IMR-90 (cell line): ENCODE measurements around the gene TRIM33. TPM values are rescaled to one million over a fixed set of nuclear protein-coding genes. Genes with fewer than 3 reads are reported as not detected.

Experiments
- RFX5 ChIP-seq: IDR thresholded peaks from 2 replicates; pipeline ENCODE4 v1.8.0; 2012; ENCODE audit warnings: low read depth, mild to moderate bottlenecking, low read length, moderate library complexity
- polyA plus RNA-seq, 3 experiments: library from polyadenylated mRNA; depleted of rRNA; stranded (reverse); fragments of >200 nt; gene quantifications; 2 replicates each; pipeline ENCODE4 v1.2.3, GENCODE V29; 2012; ENCODE audit warnings: low replicate concordance in 1 of 3
- total RNA-seq: library from RNA; depleted of rRNA; stranded (reverse); fragments of >200 nt; gene quantifications from 2 replicates; pipeline ENCODE4 v1.2.3, GENCODE V29; 2012
- TF ChIP-seq, protein P1 (sequence below): conservative IDR thresholded peaks from 2 replicates; pipeline ENCODE4 v1.5.1; 2012; ENCODE audit warnings: mild to moderate bottlenecking, low read depth, low read length, improper control_type of control experiment

TRIM33 gene
- total and polyA plus RNA-seq, 2 of the 4 experiments (the other 2 are of a cell fraction) = 9.5 to 40.1 TPM

DNA sequence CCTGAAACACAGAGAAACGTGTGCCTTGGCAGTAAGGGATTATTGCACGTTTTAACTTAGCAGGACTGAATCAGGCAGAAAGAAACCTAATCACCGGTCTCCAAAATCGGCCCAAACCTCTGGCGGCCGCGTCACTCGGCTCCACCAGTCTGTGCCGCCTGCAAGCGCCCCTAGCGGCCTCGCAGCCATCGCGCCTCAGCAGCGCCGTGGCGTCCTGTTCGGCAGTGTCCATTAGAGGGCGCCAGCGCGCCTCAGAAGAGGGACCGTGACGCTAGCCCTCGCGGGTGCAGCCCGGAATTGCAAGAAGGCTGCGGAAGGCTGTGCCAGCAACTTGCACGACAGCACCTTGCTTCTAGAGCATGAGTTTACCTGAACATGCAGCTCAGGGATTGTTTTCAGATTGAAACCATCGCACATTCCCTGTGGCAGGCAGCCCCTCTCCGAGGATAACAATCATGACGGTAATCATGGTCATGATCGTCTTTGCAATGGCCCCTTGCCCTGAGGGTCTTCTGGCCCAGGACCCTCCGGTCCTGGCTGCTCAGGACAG is 164.4 kb downstream of the TRIM33 start (continued):
- TF ChIP-seq, protein P1, sequence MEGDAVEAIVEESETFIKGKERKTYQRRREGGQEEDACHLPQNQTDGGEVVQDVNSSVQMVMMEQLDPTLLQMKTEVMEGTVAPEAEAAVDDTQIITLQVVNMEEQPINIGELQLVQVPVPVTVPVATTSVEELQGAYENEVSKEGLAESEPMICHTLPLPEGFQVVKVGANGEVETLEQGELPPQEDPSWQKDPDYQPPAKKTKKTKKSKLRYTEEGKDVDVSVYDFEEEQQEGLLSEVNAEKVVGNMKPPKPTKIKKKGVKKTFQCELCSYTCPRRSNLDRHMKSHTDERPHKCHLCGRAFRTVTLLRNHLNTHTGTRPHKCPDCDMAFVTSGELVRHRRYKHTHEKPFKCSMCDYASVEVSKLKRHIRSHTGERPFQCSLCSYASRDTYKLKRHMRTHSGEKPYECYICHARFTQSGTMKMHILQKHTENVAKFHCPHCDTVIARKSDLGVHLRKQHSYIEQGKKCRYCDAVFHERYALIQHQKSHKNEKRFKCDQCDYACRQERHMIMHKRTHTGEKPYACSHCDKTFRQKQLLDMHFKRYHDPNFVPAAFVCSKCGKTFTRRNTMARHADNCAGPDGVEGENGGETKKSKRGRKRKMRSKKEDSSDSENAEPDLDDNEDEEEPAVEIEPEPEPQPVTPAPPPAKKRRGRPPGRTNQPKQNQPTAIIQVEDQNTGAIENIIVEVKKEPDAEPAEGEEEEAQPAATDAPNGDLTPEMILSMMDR = peak; percentile 100; the same call in 1 of the 2 replicates
- TF ChIP-seq RFX5 = no peak
